GM18507 (cell line): ENCODE results near the gene RNU6-9.

ENCODE experiments used
- DNase-seq: peaks from one replicate; pipeline ENCODE4 v3.0.0; 2011; ENCODE audit warnings: low read depth; ENCODE audit not compliant: insufficient read length; ENCODE audit errors: extremely low spot score
- FAIRE-seq: peaks from 2 replicates; lab custom pipeline; 2011; peaks lifted over from hg19 to GRCh38; lab: Jason Lieb, UNC

Gene RNU6-9

DNA sequence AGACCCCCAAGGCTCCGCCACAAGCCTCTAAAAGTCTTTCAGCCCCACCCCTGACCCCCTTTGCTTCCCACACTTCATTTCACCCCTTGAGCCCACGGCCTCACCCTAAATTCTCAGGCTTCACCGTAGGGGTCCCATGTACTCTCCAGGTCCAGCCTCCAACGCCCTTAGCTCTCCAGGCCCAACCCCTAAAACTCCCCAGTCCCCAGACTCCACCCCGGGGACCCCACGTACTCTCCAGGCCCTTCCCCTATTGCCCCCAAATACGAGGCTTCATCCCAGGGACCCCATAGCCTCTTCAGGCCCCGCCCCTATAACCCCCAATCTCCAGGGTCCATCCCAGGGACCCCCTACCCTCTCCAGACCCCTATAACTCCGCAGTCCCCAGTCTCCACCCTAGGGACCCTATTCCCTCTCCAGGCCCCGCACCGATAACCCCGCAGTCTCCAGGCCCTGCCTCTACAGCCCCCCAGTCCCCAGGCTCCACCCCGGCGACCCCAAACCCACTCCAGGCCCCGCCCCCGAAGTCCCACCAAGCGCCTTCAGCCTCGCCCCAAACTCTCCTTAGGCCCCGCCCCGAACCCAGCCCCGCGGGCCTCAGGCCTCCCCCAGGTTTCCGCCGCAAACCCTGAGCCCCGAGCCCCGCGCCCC, 916 bp upstream of the RNU6-9 start:
- FAIRE-seq: no peak
- no peak for DNase-seq

GRCh38 chr19:896434-896833, 3.1 kb downstream of the RNU6-9 start:
- FAIRE-seq (no peak), DNase-seq (no peak)

DNA sequence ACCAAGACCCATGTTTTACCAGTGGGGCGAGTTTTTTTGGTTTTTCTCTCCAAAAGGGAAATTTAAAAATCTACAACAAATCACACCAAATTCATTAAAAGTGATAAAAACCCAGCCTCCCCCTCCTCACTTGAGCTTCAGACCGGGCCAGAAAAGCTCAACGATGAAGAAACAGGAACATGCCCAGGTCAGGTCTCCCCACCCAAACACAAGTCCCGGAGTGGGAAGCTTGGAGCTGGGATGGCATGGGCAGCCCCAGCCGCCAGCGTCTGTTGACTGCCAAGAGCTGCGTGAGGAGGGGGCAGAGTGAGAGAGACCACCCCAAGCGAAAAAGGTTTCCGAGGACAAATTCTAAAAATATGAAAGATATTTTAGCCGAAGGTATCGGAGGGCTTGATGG, 3.7 kb downstream of the RNU6-9 start:
- FAIRE-seq (no peak), DNase-seq (no peak)

- FAIRE-seq (no peak), DNase-seq (no peak)
Measured at GRCh38 chr19:897442-898039, 4.3 kb downstream of the RNU6-9 start.

GRCh38 chr19:898663-899062, 5.4 kb downstream of the RNU6-9 start:
- FAIRE-seq (no peak), DNase-seq (no peak)

- DNase-seq (no peak), FAIRE-seq (no peak)
Measured at GRCh38 chr19:899336-900042, 6.2 kb downstream of the RNU6-9 start.

- DNase-seq (no peak), FAIRE-seq (no peak)
Measured at GRCh38 chr19:900043-900301, 6.7 kb downstream of the RNU6-9 start.

- DNase-seq (no peak), FAIRE-seq (no peak)
Measured at GRCh38 chr19:900302-901111, 7.2 kb downstream of the RNU6-9 start.

- no peak for FAIRE-seq
- no peak for DNase-seq
Measured at GRCh38 chr19:901216-902092, 8.2 kb downstream of the RNU6-9 start.

- FAIRE-seq (no peak), DNase-seq (no peak)
Measured at GRCh38 chr19:902093-902370, 8.7 kb downstream of the RNU6-9 start.

- FAIRE-seq: no peak
- no peak for DNase-seq
Measured at GRCh38 chr19:902446-903226, 9.4 kb downstream of the RNU6-9 start.

- FAIRE-seq (no peak), DNase-seq (no peak)
Measured at GRCh38 chr19:903266-903797, 10.0 kb downstream of the RNU6-9 start.

GRCh38 chr19:904545-904944, 11.3 kb downstream of the RNU6-9 start:
- DNase-seq (no peak), FAIRE-seq (no peak)

DNA sequence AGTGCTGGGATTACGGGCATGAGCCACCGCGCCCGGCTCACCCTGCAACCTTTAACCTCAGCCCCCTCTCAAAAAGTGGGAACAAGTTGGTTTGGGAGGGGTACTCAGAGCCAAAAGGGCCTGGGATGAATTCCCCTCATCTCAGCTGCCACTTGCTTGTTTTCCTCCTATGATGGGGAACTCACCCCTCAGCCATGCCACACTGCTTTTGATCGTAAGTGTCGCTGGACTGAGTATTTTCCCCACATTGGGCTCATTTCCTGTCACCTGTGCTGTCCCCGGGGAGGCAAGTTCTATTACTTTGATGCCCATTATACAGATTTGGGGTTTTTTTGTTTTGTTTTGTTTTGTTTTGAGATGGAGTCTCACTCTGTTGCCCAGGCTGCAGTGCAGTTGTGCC, 13.2 kb downstream of the RNU6-9 start:
- peak; percentile 46 for FAIRE-seq
- DNase-seq: no peak

DNA sequence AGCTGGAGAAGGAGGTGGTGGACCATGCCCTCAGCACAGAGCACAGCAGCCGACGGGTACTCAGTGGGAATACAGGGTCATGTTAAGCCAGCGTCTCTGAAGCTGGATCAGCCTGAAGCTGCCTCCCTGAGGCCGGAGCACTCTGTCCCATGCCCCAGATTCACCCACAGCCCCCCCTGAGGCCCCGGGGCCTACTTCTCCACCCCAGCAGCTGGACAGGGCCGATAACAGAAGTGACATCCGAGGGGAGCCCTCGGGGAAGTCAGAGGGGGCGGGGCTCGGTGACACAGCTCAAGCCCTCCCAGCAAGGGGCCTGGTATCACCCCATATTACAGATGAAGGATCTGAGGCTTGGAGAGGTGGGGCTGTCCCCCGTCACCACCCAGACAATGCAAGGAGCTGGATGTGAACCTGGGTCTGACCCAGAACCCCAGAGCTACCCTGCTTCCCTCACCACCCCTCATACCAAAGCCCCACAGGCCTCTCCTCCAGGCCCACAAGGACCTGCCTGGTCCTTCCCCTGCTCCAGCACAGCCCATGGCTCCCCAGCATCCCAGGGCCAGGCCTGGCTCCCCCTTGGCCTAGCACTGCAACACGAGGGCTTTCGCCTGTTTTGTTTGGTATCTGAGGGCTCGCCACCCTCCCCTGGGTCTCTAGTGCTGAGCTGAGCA, 14.0 kb downstream of the RNU6-9 start:
- FAIRE-seq (no peak), DNase-seq (no peak)

DNA sequence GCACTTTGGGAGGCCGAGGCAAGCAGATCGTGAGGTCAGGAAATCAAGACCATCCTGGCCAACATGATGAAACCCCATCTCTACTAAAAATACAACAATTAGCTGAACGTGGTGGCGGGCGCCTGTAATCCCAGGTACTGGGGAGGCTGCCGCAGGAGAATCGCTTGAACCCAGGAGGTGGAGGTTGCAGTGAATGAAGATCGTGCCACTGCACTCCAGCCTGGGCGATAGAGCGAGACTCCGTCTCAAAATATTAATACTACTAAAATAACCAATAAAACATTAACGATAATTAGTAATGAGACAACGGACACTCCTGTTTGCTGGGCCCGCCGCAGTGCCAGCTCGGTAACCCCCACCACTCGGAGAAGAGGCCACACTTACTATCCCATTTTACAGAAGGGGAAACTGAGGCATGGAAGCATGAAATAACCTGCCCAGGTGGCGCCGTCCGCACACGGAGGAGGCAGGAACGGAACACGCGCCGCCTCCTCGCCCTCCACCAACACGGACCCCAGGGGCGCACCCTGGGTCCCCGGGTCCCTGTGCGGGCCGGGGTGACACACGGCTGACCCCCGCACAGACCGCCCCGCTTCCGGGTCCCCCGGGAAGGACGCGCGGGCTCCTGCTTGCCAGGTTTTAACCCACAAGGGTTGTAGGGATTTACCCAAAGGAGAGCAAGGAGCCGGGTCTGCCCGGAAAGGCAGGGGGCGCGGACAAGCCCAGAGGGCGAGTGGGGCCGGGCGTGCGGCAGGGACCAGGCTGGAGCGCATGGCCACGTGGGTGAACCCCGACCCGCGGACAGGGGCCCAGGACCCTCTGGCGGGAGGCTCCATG, 18.1 kb downstream of the RNU6-9 start:
- FAIRE-seq (no peak), DNase-seq (no peak)
